Measurements from ENCODE around the gene ARL3.
"Not testable (repeated sequence)": the region's sequence is repeated elsewhere in the genome, so short reads cannot be mapped to it uniquely, and the experiment has no call there.

ARL3 gene

GRCh38 chr10:102713814-102714620, at the start of gene ARL3:
ARL3 (minus strand) TSS chr10:102714397; CDS start chr10:102714275, 122 bp downstream.
- DNase-seq (ENCODE audit: low read depth) = peak; percentile 99

GRCh38 chr10:102763037-102763607, 48.9 kb upstream of the ARL3 start:
- no peak for DNase-seq (ENCODE audit: low read depth)

GRCh38 chr10:102762401-102763015, 48.3 kb upstream of the ARL3 start:
- no peak for DNase-seq (ENCODE audit: low read depth)

- DNase-seq (ENCODE audit: low read depth) = peak; percentile 41
Measured at GRCh38 chr10:102761981-102762380, 47.8 kb upstream of the ARL3 start.

GRCh38 chr10:102759497-102760210, 45.5 kb upstream of the ARL3 start:
- DNase-seq (ENCODE audit: low read depth) = no peak

- not testable (repeated sequence) for DNase-seq (ENCODE audit: low read depth)
Measured at GRCh38 chr10:102758933-102759262, 44.7 kb upstream of the ARL3 start.

GRCh38 chr10:102758240-102758932, 44.2 kb upstream of the ARL3 start:
- DNase-seq (ENCODE audit: low read depth) = no peak

- no peak for DNase-seq (ENCODE audit: low read depth)
Measured at GRCh38 chr10:102757323-102757722, 43.1 kb upstream of the ARL3 start.

GRCh38 chr10:102753718-102754117, 39.5 kb upstream of the ARL3 start:
- no peak for DNase-seq (ENCODE audit: low read depth)

- peak; percentile 86 for DNase-seq (ENCODE audit: low read depth)
Measured at GRCh38 chr10:102752934-102753664, 38.9 kb upstream of the ARL3 start.

- DNase-seq (ENCODE audit: low read depth) = peak; percentile 97
Measured at GRCh38 chr10:102752266-102752930, 38.2 kb upstream of the ARL3 start.

GRCh38 chr10:102745157-102745556, 31.0 kb upstream of the ARL3 start:
- no peak for DNase-seq (ENCODE audit: low read depth)

GRCh38 chr10:102744374-102745051, 30.3 kb upstream of the ARL3 start:
- DNase-seq (ENCODE audit: low read depth) = peak; percentile 36

- DNase-seq (ENCODE audit: low read depth) = peak; percentile 100
Measured at GRCh38 chr10:102743588-102744373, 29.6 kb upstream of the ARL3 start, which contains the start of gene WBP1L. WBP1L (plus strand) TSS chr10:102743948; CDS start chr10:102744054, 106 bp downstream.

- no peak for DNase-seq (ENCODE audit: low read depth)
Measured at GRCh38 chr10:102743078-102743587, 28.9 kb upstream of the ARL3 start.

GRCh38 chr10:102742313-102742712, 28.1 kb upstream of the ARL3 start:
- DNase-seq (ENCODE audit: low read depth) = not testable (repeated sequence)

- DNase-seq (ENCODE audit: low read depth) = no peak
Measured at GRCh38 chr10:102741726-102742237, 27.6 kb upstream of the ARL3 start.

- no peak for DNase-seq (ENCODE audit: low read depth)
Measured at GRCh38 chr10:102740229-102740628, 26.0 kb upstream of the ARL3 start.

- DNase-seq (ENCODE audit: low read depth) = no peak
Measured at GRCh38 chr10:102738692-102739121, 24.5 kb upstream of the ARL3 start.

Data from EH (cell line).